Fibroblast of the aortic adventitia (primary cell): ENCODE measurements around the gene FARP2. TPM values are rescaled to one million over a fixed set of nuclear protein-coding genes. Genes with fewer than 3 reads are reported as not detected.
"Not testable (repeated sequence)": the region's sequence is repeated elsewhere in the genome, so short reads cannot be mapped to it uniquely, and the experiment has no call there.

ENCODE experiments used
- DNase-seq: peaks from one replicate; pipeline ENCODE4 v3.0.0-alpha.2; 2010; ENCODE audit warnings: low read depth
- H3K4me3 ChIP-seq: 2 replicates; pipeline ENCODE4 v1.5.1; 2011; ENCODE audit warnings: low read depth, mild to moderate bottlenecking, control low read depth, low read length, moderate library complexity
- total RNA-seq: library from RNA; depleted of rRNA; stranded (reverse); fragments of >200 nt; gene quantifications from 2 replicates; pipeline ENCODE4 v1.2.3, GENCODE V29; 2012; ENCODE audit warnings: low replicate concordance
- TF ChIP-seq, protein P1 (sequence below): IDR thresholded peaks from 2 replicates; pipeline ENCODE4 v1.5.1; 2011; ENCODE audit warnings: mild to moderate bottlenecking, low read length, control low read depth, inconsistent platforms; ENCODE audit not compliant: insufficient read depth

The FARP2 gene
- total RNA-seq, 1 donor, result 41.0 TPM

DNA sequence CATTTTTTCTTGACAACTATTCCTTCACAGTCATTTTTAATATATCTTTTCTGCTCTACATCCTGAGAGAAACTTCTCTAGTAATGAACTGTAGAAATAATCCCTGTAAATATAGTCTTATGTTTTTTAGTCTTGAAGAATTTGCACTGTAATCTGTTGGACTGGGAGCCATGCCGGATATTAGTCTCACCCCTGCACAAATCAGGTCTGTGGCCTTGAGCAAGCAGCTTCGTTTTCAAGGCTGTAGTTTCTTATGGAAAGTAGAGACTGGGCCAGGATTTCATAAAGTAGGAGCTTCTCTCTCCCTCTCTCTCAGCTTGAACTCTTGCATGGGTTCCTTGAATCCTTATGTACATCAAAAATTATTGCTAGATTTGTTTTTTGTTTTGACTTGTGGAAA lies 8.7 kb downstream of the FARP2 start:
- TF ChIP-seq, protein P1, sequence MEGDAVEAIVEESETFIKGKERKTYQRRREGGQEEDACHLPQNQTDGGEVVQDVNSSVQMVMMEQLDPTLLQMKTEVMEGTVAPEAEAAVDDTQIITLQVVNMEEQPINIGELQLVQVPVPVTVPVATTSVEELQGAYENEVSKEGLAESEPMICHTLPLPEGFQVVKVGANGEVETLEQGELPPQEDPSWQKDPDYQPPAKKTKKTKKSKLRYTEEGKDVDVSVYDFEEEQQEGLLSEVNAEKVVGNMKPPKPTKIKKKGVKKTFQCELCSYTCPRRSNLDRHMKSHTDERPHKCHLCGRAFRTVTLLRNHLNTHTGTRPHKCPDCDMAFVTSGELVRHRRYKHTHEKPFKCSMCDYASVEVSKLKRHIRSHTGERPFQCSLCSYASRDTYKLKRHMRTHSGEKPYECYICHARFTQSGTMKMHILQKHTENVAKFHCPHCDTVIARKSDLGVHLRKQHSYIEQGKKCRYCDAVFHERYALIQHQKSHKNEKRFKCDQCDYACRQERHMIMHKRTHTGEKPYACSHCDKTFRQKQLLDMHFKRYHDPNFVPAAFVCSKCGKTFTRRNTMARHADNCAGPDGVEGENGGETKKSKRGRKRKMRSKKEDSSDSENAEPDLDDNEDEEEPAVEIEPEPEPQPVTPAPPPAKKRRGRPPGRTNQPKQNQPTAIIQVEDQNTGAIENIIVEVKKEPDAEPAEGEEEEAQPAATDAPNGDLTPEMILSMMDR, result no peak
- H3K4me3 ChIP-seq, result no peak overlapping the region
- no peak for DNase-seq

DNA sequence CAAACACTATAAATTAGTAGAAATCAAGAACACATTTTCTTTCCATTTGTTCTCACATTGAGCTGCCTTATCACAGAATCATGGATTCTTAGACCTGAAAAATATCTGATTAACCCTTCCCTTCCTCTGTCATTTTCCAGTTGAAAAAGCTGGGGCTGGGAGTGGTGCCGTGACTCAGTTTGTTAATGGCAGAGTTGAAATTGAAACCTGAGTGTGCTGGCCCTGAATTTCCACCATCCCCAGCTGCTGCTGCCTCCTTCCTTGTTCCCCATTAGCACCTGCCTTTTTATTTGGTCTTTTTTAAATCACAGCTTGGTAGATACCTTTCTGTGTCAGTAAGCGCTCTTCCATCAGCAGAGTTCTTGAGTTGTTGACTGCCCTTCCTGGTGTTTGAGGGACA lies 10.6 kb downstream of the FARP2 start:
- TF ChIP-seq, protein P1, result no peak
- DNase-seq, result no peak

DNA sequence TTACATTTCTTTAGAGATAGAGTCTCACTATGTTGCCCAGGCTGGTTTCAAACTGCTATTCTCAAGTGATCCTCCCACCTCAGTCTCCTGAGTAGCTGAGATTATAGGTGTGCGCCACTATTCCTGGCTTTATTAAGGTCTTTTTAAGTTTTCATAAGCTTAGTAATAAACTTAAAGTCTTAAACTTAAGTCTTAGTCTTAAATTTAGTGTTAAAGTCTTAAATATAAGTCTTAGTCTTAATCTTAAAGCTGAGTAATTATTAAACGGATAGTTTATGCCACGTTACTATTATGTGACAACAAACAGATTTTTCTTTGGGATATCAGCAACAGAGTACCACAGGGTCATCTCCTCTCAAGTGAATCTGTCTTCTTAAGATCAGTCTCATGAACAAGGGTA lies 12.6 kb downstream of the FARP2 start:
- TF ChIP-seq, protein P1, result no peak
- H3K4me3 ChIP-seq, result no peak overlapping the region
- no peak for DNase-seq

More for the DNA sequence above, 10.6 kb downstream of the FARP2 start:
- no peak overlapping the region for H3K4me3 ChIP-seq

DNA sequence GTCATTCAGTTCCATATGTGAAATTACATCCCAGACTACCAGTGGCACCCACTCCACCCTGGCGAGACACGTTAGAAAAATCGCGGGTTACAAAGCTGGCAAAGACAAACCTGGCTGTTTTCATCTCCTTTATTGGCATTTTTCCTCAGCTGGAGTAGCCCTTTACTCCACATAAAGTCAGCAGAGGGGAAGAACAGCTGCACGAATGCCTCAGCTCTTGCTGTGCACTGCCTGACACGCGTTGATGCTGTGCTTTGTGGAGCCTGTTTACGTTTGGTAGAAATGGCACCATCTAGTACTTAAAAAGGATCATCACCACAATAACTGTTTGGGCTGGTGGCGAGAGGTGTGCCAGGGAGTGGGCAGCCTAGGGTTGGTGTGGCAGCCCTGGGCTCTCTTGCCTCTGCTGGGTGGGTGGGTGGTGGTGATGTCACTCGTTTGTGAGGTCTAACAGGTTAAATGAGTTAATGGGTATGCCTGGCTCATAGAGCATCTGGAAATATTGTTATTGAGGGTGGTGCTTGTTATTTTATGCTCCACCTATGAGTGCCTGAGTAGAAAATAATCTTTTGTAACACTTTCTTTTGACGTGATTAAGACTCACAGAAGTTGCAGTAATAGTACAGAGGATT lies 16.4 kb downstream of the FARP2 start:
- TF ChIP-seq, protein P1, result no peak
- DNase-seq, result peak; percentile 23

DNA sequence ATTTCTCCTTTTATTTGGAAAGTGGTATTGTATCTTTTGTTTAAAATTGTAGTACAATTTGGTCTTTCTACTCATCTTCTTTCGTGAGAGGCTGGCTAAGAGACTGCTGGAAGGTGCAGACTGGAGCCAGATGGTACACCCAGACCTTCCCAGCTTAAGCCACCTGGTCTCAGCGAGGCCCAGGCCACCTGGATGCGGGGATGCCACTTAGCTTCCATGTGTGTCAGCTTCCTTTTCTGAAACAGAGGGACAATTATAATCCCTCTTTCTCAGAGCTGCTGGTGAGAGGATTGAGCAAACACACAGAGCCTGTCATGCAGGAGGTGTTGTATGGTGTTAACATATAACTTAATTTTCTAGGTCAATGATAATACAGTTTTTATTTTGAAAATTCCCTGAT lies 17.4 kb downstream of the FARP2 start:
- no peak for DNase-seq
- TF ChIP-seq, protein P1, result no peak
- no peak overlapping the region for H3K4me3 ChIP-seq

More for the DNA sequence above, 16.4 kb downstream of the FARP2 start:
- no peak overlapping the region for H3K4me3 ChIP-seq

DNA sequence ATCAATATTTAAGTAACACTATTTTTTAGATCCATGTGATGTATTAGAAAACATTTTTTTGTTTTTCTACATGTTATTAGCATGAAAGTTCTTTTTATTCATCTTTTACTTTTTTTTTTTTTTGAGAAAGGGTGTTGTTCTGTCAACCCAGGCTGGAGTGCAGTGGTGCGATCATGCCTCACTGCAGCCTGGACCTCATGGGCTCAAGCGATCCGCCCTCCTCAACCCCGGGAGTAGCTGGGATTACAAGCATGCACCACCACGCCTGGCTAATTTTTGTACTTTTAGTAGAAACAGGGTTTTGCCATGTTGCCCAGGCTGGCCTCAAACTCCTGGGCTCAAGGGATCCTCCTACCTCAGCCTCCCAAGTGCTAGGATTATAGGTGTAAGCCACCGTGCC lies 17.8 kb downstream of the FARP2 start:
- H3K4me3 ChIP-seq, DNase-seq: not testable (repeated sequence)

DNA sequence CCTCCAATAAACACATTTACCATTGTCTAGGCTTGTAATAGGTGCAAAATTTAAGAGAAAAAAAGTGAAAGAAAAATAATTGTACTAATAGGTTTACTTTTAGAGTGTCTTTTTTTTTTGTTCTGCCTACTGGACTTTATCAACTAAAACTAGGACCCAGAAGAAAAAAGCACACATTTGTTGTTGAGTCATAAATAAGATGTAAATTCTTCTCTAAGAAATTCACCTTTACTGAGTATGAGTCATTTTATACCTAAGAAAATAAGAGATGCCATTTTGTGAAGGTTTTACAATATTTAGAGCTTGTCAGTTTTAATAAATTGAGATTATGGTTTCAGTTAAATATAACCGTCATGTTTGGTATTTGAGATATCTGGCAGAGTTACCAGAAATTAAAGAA lies 19.2 kb downstream of the FARP2 start:
- H3K4me3 ChIP-seq, result no peak overlapping the region
- TF ChIP-seq, protein P1, result no peak
- DNase-seq, result no peak
